Mesendoderm (in vitro differentiated cells): Measurements from ENCODE around the gene DNAI1.
A peak's percentile ranks its signal among the peaks of the same experiment; 100 is the strongest.

Experiments used
- DNase-seq: peaks from one replicate; pipeline ENCODE4 v3.0.0; 2013
- H2AK5ac ChIP-seq: 2 replicates; pipeline ENCODE4 v1.6.1; 2013; ENCODE audit warnings: low read length, inconsistent platforms
- H2BK120ac ChIP-seq: 2 replicates; pipeline ENCODE4 v1.6.1; 2013; ENCODE audit warnings: low read depth, mild to moderate bottlenecking, low read length, moderate library complexity, mixed read lengths
- H2BK15ac ChIP-seq: replicated peaks from 2 replicates; pipeline ENCODE4 v1.6.1; 2013; ENCODE audit warnings: low read depth, mild to moderate bottlenecking, moderate library complexity
- H2BK5ac ChIP-seq: 2 replicates; pipeline ENCODE4 v1.6.1; 2013; ENCODE audit warnings: low read length, inconsistent platforms
- H3K18ac ChIP-seq: 2 replicates; pipeline ENCODE4 v1.6.1; 2013; ENCODE audit warnings: mild to moderate bottlenecking, low read length, mixed read lengths
- H3K23ac ChIP-seq: one replicate; pipeline ENCODE4 v1.6.1; 2013; ENCODE audit warnings: low read length
- H3K27ac ChIP-seq: 2 replicates; pipeline ENCODE4 v1.5.1; 2013; ENCODE audit warnings: low read depth, mild to moderate bottlenecking, inconsistent platforms, low read length, moderate library complexity
- H3K27me3 ChIP-seq: 2 replicates; pipeline ENCODE4 v1.6.1; 2013; ENCODE audit warnings: low read length, control low read depth, mild to moderate bottlenecking, inconsistent platforms; ENCODE audit not compliant: insufficient read depth, poor library complexity
- H3K36me3 ChIP-seq: 2 replicates; pipeline ENCODE4 v1.6.1; 2013; ENCODE audit warnings: low read length, inconsistent platforms; ENCODE audit not compliant: control insufficient read depth, insufficient read depth
- H3K4ac ChIP-seq: one replicate; pipeline ENCODE4 v1.6.1; 2013; ENCODE audit warnings: low read depth, mild to moderate bottlenecking, low read length, moderate library complexity
- H3K4me1 ChIP-seq: 2 replicates; pipeline ENCODE4 v1.6.1; 2013; ENCODE audit warnings: low read depth, low read length, inconsistent platforms; ENCODE audit not compliant: control insufficient read depth
- H3K4me2 ChIP-seq: 2 replicates; pipeline ENCODE4 v1.6.1; 2013; ENCODE audit warnings: low read length
- H3K4me3 ChIP-seq: 2 replicates; pipeline ENCODE4 v1.5.1; 2013; ENCODE audit warnings: mild to moderate bottlenecking, low read length
- H3K56ac ChIP-seq: one replicate; pipeline ENCODE4 v1.6.1; 2013; ENCODE audit warnings: low read length
- H3K79me1 ChIP-seq: 2 replicates; pipeline ENCODE4 v1.6.1; 2013; ENCODE audit warnings: low read length, inconsistent platforms
- H3K79me2 ChIP-seq: 2 replicates; pipeline ENCODE4 v1.6.1; 2013; ENCODE audit warnings: mild to moderate bottlenecking, low read length; ENCODE audit not compliant: control insufficient read depth, insufficient read depth
- H3K9ac ChIP-seq: 2 replicates; pipeline ENCODE4 v1.6.1; 2013; ENCODE audit warnings: low read length, inconsistent platforms
- H4K5ac ChIP-seq: one replicate; pipeline ENCODE4 v1.6.1; 2013; ENCODE audit warnings: low read length
- H4K8ac ChIP-seq: one replicate; pipeline ENCODE4 v1.6.1; 2013; ENCODE audit warnings: low read depth, mild to moderate bottlenecking, control low read depth, low read length, moderate library complexity
- WGBS: extraction: QIAGEN DNeasy Blood & Tissue Kit; methylation state at CpG from one replicate; pipeline ENCODE4 v1.1.7; 2013; ENCODE audit warnings: low lambda C conversion rate, missing lambda C conversion rate; ENCODE audit not compliant: insufficient coverage; ENCODE audit errors: extremely low coverage; 5-methylcytosine and 5-hydroxymethylcytosine counted together

DNAI1 gene

DNA sequence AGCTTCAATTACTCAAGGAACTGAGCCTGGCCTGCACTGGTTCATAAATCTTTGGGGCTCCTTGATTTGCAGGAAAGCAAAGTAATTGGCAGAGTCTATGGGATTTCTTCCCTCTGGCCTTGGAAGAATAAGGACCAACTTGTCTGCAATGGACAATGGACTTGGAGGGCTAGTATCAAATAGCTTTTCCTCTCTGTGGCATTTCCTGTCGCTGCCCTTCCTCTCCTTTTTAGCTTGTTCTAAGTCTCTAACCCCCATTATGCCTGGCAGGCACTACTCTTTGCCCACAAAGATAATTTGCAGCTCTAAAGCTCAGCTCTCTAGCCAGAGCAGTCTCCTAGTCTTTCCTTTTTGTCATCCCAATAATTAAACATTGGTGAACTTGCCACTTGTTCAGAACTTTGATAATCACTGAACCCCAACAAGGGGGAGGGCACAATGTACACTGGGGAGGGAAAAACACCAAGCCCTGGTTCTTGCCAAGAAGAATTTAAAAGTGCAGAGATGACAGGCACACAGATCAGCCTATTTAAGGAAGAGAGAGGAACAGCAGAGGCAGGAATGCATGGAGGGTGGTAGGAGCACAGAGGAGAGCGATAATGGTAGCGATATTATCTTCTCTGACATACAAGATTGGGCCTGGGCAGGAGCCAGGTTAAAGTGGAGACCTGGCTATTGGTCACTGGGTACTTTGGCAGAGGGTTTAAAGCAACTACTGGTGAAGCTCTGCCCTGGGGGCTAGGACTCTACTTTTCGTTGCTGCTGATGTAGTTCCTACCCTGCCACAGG, 38.7 kb upstream of the DNAI1 start:
- Histone ChIP-seq H2BK120ac (no peak overlapping the region), H3K36me3 (no peaks in the 10 kb centered on the region), H3K79me1 (no peaks in the 10 kb centered on the region), H3K4me2 (no peak overlapping the region), H3K18ac (no peak overlapping the region), H3K27ac (no peak overlapping the region), H2BK15ac (no peak overlapping the region), H2BK5ac (no peak overlapping the region), H3K27me3 (no peaks in the 10 kb centered on the region), H3K4ac (no peak overlapping the region), H3K4me1 (peaks cover 2% of the 10 kb centered on the region), H3K23ac (no peak overlapping the region), H4K8ac (no peak overlapping the region), H3K4me3 (no peak overlapping the region), H3K56ac (no peak overlapping the region), H4K5ac (no peak overlapping the region), H2AK5ac (no peak overlapping the region), H3K79me2 (no peaks in the 10 kb centered on the region), H3K9ac (no peak overlapping the region)
- DNase-seq = no peak
- no CpG with 5 or more reads among the region's 4 CpGs for WGBS

DNA sequence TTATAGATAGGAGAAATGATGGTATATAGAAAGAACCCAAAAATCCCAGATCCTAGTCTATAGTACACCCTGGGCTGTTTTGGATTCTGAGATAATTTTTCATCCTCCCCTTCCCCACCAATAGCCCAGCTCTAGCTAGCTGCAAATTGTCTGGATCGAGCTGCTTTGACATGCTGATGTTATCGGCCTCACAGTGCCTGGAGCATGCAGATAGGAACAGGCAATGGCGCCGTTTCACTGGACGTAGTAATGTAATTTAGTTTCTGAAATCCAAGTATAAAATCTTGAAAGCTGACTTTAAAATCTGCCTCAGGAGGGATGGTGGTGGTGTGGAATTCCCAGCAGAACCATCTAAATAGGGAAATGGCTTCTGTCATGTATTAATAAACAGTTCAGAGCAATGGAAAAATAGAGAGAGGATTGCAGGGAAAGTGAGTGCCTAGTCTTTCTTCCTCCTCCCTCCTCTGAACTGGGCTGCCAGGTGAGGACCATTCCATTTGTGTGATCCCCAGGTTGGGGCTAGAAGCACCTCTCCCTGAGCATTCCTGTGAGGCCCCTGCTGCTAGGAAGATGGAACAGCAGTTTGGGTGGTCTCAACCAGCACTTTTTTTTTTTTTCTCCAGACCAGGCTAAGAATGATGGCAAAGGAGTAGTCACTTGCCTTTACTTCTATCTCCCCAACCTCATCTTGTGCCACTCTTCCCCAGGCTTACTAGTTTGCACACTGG, 32.1 kb upstream of the DNAI1 start:
- DNase-seq = peak; percentile 40
- no peak overlapping the region for H3K4me3 ChIP-seq
- WGBS = no CpG with 5 or more reads among the region's 5 CpGs
- no peaks in the 10 kb centered on the region for H3K79me1 ChIP-seq
- no peak overlapping the region for H2AK5ac ChIP-seq
- H3K27ac ChIP-seq = no peak overlapping the region
- H3K9ac ChIP-seq = no peak overlapping the region
- no peak overlapping the region for H3K23ac ChIP-seq
- no peak overlapping the region for H3K4ac ChIP-seq
- H3K79me2 ChIP-seq = no peaks in the 10 kb centered on the region
- no peak overlapping the region for H2BK120ac ChIP-seq
- no peak overlapping the region for H3K56ac ChIP-seq
- H2BK15ac ChIP-seq = no peak overlapping the region
- H3K4me2 ChIP-seq = no peak overlapping the region
- no peak overlapping the region for H4K5ac ChIP-seq
- no peak overlapping the region for H2BK5ac ChIP-seq
- no peak overlapping the region for H3K18ac ChIP-seq
- no peaks in the 10 kb centered on the region for H3K4me1 ChIP-seq
- H3K36me3 ChIP-seq = no peaks in the 10 kb centered on the region
- no peaks in the 10 kb centered on the region for H3K27me3 ChIP-seq
- no peak overlapping the region for H4K8ac ChIP-seq

DNA sequence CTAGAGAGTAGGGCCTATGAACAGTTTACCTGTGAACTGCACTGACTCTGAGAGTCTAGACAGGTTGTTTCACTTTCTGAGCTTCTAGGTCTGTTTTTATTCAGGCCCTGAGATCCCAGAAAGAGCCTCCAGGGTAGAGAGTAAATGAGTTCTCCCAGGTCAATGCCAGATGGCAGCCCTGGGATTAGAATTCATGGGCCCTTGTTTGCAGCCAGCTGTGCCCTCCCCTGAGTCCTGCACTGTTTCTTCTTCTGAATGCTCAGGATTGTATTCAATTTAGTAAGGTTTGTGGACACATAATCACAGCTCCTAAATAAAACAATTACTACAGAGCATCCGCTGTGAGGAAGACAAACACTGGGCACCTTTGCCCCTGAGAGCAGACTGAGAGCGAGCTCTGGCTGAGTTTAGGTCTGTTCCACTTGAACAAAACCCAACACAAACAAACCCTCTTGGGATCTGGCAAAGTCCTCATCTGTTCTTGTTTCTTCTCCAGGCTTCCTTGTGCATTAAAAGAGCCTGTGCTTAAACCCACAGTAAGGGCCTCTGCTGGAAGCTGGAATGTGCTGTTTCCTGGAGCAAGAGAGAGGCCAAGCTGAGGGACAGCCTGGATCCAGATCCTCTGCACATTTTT, 30.2 kb upstream of the DNAI1 start:
- no peak overlapping the region for H3K23ac ChIP-seq
- H3K79me1 ChIP-seq = no peaks in the 10 kb centered on the region
- no peaks in the 10 kb centered on the region for H3K79me2 ChIP-seq
- no peak overlapping the region for H2BK15ac ChIP-seq
- H2BK5ac ChIP-seq = no peak overlapping the region
- no peak overlapping the region for H2BK120ac ChIP-seq
- H4K8ac ChIP-seq = no peak overlapping the region
- H3K4ac ChIP-seq = no peak overlapping the region
- H3K36me3 ChIP-seq = no peaks in the 10 kb centered on the region
- H3K4me3 ChIP-seq = no peak overlapping the region
- H3K18ac ChIP-seq = no peak overlapping the region
- no peaks in the 10 kb centered on the region for H3K4me1 ChIP-seq
- H3K27me3 ChIP-seq = no peaks in the 10 kb centered on the region
- no peak overlapping the region for H3K27ac ChIP-seq
- no peak overlapping the region for H3K9ac ChIP-seq
- no peak for DNase-seq
- WGBS = no CpG with 5 or more reads among the region's 2 CpGs
- H3K56ac ChIP-seq = no peak overlapping the region
- no peak overlapping the region for H2AK5ac ChIP-seq
- H3K4me2 ChIP-seq = no peak overlapping the region
- H4K5ac ChIP-seq = no peak overlapping the region

DNA sequence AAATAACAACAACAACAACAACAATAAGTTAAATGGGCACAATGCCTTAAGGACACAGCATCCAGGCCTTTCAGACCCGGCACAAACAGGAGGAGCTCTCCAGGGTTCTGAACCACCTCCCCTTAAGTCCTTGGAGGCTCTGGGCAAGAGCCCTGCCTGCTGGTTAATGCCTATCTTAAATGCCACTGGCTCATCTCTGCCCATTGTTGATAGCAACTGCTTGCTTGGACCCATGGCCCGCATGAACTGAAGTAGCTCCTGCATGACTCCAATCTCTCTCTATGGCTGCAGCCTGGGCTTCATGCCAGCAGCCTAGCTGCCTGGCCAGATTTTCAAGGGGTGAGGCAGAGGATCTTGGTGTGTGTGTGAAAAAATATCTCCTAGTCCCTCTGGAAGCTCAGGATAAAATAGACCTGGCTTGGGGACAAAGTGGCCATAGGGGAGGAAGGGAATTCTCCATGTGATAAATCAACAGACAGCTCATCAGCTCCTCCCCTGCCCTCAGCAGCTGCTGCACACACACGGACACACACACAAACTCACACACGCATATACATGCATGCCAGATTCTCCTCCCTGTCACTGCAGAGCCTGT, 27.7 kb upstream of the DNAI1 start:
- no peak overlapping the region for H2BK5ac ChIP-seq
- no peaks in the 10 kb centered on the region for H3K79me2 ChIP-seq
- H3K4me1 ChIP-seq = no peaks in the 10 kb centered on the region
- no peak overlapping the region for H3K4me3 ChIP-seq
- no peak overlapping the region for H3K9ac ChIP-seq
- no peaks in the 10 kb centered on the region for H3K27me3 ChIP-seq
- no CpG with 5 or more reads among the region's 4 CpGs for WGBS
- no peak overlapping the region for H2BK120ac ChIP-seq
- H3K56ac ChIP-seq = no peak overlapping the region
- H2BK15ac ChIP-seq = no peak overlapping the region
- no peaks in the 10 kb centered on the region for H3K79me1 ChIP-seq
- no peak overlapping the region for H3K4ac ChIP-seq
- DNase-seq = peak; percentile 77
- no peak overlapping the region for H2AK5ac ChIP-seq
- H3K23ac ChIP-seq = no peak overlapping the region
- no peak overlapping the region for H4K8ac ChIP-seq
- H4K5ac ChIP-seq = no peak overlapping the region
- no peaks in the 10 kb centered on the region for H3K36me3 ChIP-seq
- H3K4me2 ChIP-seq = no peak overlapping the region
- no peak overlapping the region for H3K27ac ChIP-seq
- no peak overlapping the region for H3K18ac ChIP-seq

DNA sequence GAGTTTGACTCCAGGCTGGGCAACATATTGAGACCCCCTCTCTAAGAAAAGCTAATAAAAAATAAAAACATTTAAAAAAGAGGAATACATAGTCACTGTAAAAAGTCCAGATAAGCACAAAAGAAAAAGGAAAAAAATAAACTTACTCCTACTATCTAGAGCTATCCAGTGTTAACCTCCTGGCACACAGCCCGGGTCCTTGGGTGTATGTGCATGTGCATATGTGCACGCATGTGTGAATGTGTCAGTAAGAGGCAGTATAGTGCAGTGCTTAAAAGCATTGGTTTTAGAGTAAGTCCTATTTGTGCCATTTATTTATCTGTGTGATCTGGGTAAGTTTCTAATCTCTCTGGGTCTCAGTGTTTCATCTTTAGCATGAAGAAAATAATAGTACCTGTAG, 26.9 kb upstream of the DNAI1 start:
- Histone ChIP-seq H3K18ac (no peak overlapping the region), H2BK15ac (no peak overlapping the region), H2AK5ac (no peak overlapping the region), H3K79me1 (no peaks in the 10 kb centered on the region), H3K27me3 (no peaks in the 10 kb centered on the region), H3K36me3 (no peaks in the 10 kb centered on the region), H3K4me1 (no peaks in the 10 kb centered on the region), H4K5ac (no peak overlapping the region), H3K27ac (no peak overlapping the region), H3K4me2 (no peak overlapping the region), H3K56ac (no peak overlapping the region), H3K4ac (no peak overlapping the region), H2BK120ac (no peak overlapping the region), H4K8ac (no peak overlapping the region), H3K79me2 (no peaks in the 10 kb centered on the region), H3K4me3 (no peak overlapping the region), H3K9ac (no peak overlapping the region), H2BK5ac (no peak overlapping the region), H3K23ac (no peak overlapping the region)
- DNase-seq = no peak
- WGBS = no CpG with 5 or more reads among the region's 2 CpGs
